B cell (primary cell): ENCODE measurements around the gene ARHGAP15.

Source experiments
- CTCF ChIP-seq: fragments of 200-600 bp; IDR thresholded peaks from one replicate; pipeline ENCODE4 v1.8.0; 2022; ENCODE audit warnings: antibody characterized with exemption, mild to moderate bottlenecking
- EZH2 ChIP-seq: IDR thresholded peaks from 2 replicates; pipeline ENCODE4 v1.6.1; 2012; ENCODE audit warnings: borderline replicate concordance, low read depth, mild to moderate bottlenecking, moderate library complexity, low read length; ENCODE audit not compliant: insufficient read depth, poor library complexity, severe bottlenecking

GRCh38 chr2:143121957-143122356 lies 7.3 kb upstream of the ARHGAP15 start:
- TF ChIP-seq CTCF (no peak), EZH2 (no peak)
